GM18870 (cell line): ENCODE data around the gene FOXC2.

Experiments used
- ATAC-seq: cut with Tn5 transposase; IDR thresholded peaks from one replicate; pipeline ENCODE4 v1.9.1; 2021; ENCODE audit warnings: moderate library complexity; ENCODE audit not compliant: unreplicated experiment

Gene FOXC2

DNA sequence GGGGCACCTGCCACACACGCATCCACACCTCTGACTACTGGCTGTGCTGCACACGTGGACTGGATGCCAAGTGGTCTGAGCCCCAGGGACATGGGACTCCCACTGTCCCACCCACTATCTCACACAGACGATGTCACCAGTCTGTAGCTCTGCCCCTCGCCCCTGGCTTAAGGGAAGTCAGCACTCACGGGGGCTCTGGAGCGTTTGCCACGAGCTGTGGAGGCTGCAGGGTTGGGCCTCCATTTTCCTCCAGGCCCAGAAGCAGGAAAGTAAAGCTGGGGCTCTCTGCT is 34.2 kb upstream of the FOXC2 start:
- no peak for ATAC-seq

DNA sequence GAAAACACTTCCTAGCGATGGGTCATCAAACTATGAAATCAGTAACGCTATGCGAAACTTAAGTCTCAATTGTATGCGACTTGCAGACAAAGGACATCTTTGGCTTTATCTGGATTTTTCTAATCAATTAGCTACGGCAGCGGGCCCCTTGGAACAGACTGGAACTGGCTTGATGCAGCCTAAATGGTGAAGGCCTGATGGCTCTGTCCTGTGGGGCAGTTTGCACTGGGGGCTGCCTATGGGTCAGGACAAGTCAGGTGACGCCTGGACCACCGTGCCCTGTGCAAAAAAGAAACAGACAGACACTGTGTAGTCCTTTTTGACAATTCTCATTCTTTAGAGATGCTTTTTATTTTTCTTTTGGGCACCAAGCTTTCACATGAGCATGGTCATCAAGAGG is 33.6 kb upstream of the FOXC2 start:
- ATAC-seq: no peak

DNA sequence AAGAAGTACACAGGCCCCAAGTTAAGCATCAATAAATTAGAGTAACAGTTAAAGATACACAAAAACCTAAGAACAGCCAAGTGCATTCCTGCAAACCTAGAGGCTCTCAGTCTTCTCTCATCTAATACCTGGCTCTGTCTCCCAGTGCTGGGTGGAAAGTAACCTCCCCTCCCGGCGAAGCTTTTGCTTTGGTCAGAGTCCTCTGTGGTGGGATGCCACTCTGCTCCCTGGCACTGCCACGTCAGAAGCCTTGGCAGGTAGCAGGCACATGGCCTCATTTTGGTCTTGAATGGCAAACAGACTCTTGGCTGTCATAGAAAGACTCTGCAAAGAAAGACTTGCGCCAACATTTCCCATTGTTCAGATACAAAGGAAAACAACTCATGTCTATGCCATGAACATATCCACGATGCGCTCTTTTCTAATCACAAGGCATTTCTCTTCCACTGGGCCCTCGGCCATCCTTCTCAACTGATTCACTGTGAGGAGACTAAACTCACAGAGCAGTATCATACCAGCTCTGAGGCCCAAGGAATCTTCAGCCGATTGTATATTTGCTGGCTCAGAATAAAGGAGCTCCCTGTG is 32.8 kb upstream of the FOXC2 start:
- ATAC-seq: no peak

DNA sequence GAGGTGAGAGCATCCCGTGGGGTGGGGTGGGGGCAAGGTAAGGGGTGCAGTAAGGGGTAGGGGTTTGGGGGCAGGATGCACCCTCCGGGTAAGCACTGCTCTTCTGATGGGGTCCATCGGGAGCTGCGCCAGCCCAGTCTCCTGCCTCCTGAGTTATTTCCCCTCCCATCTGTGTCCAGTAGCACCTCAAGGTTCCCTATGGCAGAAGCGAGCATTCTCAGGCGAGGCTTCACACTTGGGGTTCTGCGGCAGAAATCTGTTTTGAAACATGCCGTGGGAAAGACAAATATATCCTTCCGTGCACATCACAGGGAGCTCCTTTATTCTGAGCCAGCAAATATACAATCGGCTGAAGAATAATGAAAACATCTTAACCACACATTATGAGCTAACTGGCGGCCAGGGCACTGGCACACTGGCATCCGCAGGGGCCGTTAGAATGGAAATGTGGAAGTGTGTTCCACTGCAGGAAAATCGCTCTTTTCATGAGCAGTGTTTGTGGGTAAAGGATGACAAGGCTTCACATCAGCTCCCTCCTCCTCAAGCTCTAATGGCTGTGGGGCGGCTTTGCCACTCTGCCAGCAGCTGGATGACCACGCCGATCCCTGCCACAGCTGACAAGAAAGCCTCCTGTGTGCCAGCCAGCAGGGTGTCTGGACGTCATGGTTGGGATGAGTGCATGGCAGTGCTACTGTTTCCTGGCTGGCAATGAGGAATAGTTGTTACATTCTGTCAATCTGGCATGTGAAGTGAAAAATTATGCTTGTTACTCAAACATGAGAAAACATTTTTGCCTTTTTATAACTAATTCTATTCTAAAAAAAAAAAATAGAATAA is 31.6 kb upstream of the FOXC2 start:
- ATAC-seq: no peak

DNA sequence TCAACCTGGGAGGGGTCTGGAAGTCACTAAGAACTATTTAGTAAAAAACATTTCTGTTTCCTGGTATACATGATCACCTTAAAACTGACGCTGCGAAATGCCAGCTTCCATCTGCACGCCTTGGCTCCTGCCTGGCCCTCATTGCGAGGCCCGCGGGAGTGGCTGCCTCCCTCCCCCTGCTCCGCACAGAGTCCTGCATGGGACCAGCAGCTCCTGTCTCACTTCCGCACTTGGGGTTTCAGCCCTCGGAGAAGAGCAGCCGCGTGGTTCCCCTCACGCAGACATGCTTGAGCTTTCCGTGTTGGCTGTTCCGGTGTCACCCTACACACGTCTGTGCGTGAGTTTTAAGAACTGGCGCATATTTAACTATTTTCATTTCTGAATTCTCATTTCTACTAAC is 30.0 kb upstream of the FOXC2 start:
- no peak for ATAC-seq

DNA sequence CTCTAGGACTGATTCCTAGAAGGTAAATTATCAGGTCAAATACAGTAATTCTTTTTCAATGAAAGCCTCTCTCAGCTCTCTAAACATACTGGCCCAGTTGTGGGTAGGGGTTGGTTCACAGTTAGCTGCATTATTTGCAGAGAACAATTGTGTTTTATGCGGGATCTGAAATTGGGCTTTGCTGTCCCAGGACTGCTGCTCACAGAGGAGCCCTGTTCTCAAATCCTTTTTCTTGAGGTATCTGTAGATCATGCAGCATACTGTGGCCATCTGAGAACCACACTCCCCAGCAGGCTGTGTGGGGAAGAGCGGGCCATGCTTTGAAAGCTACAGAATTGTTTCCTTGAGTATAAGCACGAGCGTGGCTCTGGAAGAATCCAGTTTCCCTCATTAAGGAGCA is 29.1 kb upstream of the FOXC2 start:
- no peak for ATAC-seq

DNA sequence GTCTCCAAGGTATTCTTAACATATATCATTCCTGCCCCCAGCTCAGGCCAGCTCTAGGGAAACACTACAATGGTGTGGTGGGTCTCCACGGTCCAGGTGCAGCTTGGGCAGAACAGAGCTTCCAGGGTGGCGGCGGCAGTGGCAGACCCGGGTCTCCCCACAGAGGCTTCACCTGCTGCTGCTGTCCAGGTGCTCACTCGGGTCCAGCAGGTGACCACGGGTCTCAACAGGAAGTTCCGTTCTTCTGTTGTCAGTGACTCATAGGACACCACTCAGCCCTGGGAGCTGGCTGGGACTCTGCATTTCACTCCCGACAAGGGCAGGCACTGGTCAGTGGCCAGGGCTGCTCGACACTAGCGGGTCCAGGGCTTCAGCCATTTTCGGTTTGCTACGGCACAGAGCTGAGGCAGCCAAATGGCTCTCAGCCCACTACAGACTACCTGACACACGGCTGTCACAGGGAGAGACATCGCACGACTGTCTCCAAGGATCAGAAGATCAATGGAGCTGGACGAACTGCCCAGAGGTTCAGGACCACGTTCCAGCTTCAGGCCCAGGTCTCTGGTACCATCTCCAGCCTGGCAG is 28.3 kb upstream of the FOXC2 start:
- ATAC-seq: no peak

DNA sequence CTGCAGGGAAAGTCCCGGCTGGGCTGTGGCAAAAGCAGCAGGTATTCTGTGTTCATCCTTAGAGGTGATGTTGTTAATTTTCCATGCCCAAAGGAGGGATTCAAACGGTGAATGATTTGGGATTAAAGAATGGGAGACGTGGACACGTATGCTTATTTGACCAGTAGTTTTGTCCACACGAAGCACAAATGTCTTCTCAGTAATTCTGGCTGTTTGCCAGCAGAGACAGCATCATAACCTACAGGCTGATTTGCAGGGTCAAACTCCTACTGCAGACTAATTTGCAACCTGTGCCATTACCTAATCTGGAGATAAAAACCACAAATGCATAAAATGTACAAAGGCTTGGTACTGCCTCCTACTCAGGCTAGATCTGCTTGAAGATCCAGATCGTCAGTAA is 25.7 kb upstream of the FOXC2 start:
- ATAC-seq: no peak

DNA sequence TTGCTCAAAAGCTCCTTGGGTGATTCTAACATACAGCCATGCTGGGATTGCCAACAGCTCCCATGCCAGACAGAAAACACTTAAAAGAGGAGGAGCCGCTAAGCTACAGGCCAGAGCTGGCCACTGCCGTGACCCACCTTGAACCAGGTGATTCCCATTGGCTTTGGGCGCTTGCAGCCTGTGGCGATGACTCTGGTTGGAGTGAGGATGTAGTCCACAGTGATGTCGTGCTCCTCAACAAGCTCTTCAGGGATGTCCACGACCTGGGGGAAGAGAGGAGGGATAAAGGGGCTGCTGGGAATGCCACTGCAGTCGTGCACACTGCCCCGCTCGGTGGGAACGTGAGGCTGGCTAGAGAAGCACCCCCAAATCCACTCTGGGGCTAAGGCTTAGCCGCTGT is 25.1 kb upstream of the FOXC2 start:
- ATAC-seq: no peak

DNA sequence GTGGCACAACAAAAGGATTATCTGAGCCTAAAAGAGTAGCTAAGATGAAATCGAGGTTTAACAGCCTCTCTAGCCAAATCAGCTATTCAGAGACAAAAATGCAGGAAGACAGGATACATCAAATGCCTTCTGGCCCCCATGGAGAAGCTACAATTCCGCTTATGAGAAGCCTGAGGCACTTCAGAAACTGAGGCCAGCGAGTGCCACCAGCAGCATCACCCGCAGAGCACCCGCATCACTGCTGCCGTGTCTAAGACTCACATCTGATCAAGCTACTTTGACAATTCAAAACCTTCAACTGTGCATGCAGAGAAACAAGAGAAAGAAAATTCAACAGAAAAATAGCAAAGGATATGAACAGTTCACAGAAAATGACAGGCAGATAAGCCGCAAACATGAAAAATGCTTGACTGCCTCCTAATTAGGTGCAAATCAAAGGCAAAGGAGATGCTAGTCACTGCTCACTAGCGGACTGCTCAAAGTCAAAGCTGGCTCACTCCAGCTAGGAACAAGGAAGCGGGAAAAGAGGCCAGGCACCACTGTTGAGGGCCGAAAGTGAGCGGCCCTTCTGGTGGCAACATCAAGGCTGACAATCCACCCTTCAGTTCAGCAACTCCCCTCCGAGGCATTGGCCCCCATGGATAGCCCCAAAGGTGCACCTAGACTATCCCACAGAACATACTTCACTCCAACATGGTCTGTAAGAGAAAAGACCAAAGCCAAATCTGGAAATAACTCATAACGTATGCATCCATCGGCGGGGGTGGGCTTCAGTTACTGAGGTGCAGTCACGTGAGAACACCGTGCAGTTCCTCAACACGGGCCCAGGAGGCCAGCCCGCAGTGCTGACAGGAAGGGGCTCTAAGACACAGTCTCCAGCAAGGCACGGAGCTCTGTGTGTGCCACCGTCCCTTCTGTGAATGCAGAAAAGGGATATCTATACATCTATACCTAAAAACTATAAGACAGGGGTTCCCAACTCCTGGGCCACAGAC is 23.6 kb upstream of the FOXC2 start:
- no peak for ATAC-seq

DNA sequence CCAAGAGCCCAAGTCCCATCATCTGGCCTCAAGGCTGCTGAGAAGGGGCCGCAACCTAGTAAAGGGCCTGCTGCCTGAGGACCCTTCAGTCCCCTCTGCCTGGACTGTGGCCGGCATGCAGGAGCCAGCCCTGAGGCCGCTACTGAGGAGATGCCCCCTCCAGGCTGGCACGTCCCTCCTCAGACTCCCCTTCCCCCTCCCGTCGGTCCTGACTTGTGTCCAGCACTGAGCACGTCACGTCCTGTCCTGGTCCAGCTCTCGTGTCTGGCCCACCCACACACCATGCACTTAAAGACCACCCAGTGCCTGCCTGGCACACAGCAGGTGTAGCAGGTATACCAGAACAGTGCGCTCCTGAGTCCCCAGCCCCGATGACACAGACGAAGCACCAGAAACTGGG is 21.1 kb upstream of the FOXC2 start:
- ATAC-seq: no peak

DNA sequence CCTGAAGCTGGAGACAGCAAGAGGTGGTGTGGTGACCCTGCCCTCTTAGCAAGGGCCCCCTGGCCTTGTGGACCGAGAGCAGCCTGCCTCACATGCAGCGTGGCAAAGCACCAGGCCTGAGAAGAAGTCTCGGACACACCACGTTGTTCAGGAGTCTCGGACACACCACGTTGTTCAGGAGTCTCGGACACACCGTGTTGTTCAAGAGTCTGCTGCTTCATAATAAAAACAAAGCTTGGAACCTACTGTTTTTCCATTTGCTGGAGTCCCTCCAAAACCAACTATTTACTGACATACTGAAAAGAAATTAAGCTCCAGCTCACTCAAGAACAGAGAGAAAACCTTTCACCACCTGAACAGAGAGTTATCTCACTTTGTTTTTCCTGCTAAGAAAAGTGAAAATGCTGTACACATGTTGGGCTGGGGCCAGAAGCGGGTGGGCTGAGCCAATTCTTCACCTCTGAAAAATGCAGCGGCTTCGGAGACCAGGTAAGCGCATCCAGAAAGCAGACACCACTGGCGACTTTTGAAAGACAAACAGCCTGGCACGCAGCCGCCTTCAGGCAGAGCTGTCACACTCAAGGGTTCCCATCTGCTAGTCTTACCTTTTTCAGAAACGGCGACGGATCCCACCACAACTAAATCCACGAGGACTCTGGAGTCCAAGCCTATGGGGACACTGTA is 20.5 kb upstream of the FOXC2 start:
- no peak for ATAC-seq

DNA sequence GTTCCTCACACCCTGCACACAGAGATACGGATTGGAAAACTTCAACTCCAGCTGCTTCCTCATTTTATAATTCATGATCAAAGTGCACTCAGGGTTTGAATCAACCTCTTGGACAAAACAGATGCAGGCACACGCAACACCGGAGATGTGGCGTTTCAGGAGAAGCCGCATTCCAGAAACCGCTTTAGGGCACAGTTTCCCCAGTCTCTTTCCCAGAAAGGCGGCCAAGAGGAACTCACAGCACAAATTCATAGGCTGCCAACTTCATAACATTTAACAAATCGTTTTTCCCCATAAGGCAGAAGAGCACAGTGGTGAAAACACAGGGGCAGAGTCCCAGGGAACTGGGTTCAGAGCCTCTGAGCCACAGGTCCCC is 20.0 kb upstream of the FOXC2 start:
- no peak for ATAC-seq

DNA sequence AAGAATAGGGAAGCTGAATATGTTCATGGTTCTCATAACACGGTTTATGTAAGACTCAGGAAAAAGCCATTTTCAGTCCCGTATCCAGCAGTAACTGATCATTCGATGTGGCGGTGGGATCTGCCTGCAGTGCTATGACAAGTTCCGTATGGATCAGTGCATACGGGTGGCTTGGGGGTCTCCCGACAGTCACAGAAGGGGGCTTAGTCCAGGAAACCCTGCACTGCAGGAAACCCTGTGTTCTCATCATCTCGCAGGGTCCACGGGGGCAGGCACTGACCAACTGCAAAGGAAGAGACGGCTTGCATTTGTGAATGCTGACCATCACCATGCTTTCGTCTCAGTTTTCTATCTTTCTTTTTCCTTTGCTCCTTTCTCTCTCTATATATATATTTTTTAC is 19.3 kb upstream of the FOXC2 start:
- no peak for ATAC-seq

DNA sequence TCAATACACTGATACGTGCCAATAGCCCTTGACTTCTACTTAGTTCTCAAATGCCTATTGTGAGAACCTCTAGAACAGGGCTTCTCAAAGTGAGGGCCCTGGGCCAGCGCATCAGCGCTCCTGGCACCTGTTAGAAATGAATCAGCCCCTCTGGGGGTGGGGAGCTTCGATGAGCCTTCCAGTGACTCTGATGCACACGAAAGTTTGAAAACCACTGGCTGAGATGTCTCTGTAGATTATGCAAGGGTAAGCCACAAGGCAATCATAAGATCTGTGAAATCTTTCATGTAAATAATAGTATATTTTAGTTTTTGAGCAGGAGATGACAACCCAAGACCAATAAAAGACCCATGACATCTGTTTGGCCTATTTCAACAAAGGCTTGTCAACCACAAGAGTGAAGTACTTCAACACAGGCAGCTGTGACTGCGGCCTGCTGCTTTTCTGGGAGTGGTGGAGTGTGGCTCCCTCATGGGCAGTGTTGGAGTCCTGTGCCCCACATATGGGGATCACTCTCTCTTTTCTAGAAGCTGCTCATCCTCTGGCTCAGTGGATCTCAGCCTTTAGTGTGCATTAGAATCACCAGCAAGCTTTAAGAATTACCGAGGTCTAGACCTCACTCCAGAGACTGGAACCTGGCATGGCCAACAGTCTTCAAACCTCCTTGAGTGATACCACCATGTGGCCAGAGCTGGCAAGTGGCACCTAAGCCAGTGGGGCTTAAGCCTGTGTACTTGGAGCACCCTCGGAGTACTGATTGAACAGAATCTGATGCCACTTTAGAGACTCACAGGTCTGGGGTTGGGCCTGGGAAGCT is 17.3 kb upstream of the FOXC2 start:
- ATAC-seq: no peak

DNA sequence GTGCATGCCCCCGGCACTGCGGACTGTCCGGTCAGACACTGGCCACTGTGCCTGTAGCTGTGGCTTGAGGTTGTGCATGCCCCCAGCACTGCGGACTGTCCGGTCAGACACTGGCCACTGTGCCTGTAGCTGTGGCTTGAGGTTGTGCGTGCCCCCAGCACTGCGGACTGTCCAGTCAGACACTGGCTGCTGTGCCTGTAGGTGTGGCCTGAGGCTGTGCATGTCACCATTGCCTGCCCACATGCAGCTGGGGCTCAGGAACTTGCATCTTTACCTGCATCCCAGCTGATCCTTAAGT is 16.8 kb upstream of the FOXC2 start:
- no peak for ATAC-seq

DNA sequence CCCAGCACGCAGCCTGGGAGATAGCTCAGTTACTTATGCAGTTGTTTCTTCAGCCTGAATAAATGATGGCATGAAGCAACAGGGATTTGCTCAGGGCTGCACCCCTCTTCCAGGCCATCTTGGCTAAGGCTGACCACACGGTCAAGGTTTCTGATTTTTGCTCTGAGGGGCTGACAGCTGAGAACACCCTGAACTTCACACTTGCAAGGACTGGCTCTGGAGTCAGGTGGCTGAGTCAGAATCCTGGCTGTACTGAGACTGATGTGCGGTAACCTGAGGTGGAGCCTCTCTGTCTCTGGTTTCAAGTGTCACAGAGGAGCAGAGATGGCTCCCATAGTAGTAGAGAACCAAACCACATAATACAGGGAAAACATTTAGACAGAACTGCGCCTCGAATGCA is 16.3 kb upstream of the FOXC2 start:
- ATAC-seq: no peak

DNA sequence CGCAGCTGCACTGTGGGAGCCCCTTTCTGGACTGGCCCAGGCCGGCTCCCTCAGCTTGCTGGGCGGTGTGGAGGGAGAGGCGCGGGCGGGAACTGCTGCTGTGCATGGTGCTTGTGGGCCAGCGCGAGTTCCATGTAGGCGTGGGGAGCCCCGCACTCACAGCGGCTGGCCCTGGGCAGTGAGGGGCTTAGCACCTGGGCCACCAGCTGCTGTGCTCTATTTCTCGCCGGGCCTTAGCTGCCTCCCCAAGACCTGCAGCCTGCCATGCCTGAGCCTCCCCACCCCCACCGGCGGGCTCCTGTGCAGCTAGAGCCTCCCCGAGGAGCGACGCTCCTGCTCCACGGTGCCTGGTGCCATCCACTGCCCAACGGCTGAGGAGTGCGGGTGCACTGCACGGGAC is 13.3 kb upstream of the FOXC2 start:
- ATAC-seq: no peak

DNA sequence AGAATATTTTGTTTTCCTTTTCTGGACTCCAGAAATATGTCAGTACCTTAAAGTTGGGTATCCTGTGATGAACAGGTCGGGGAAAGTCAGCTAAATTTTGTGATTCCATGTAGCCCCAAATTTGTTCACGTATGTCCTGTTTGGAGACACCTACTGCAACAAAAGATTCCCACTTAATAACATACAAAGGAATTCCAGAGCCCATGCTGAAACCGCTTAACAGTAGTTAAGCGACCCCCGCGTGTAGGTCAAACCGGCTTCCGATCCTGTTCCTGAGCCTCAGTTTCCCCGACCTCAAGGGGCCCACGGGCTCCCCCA is 12.1 kb upstream of the FOXC2 start:
- ATAC-seq: no peak

DNA sequence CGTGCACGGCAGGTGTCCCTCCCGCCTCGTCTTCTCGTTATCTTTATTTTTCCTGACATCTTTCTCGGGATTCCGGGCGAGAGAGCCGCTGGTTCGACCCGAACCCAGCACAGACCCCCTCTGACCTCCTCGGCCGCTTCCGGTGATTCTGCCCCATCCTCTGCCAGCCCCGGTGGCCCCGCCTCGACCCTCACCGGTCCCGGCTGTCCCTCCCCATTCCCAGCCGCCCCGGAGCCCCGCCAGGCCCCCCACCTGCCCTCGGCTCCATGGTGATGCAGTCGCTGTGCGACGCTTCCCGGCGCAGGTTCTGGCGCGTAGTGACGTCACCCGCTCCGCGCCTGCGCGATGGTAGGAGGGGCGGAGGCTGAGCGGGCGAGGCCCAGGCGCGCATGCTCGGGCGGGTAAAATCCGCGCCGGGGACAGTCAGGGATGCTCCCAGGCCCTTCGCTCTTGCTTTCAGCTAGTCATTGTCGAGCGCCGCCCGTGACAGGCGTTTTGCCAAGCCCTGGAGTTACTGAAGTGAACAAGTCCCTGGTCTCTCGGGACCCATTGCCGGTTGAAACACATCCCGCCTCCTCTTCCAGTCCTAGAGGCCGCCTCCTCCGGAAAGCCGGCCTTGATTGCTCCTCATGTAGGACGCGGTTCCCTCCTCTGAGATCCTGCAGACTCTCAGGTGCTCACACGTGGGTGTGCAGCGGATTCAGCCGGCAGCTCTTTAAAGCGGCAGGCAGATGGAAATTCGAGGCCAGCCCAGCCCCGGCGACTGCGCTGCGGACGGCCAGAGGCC is 11.5 kb upstream of the FOXC2 start, which contains the start of gene MTHFSD:
MTHFSD (minus strand) TSS at position 319 of the 787 bp plus-strand sequence; CDS start at position 268, 51 bp downstream.
- ATAC-seq: no peak
